H9 (cell line): ENCODE data around the gene MYH15. TPM values are rescaled to one million over a fixed set of nuclear protein-coding genes. Genes with fewer than 3 reads are reported as not detected.

ENCODE experiments used
- DNase-seq: peaks from one replicate; pipeline ENCODE4 v3.0.0-alpha.2; 2017
- H2AFZ ChIP-seq: one replicate; pipeline ENCODE4 v1.6.1; 2013; ENCODE audit warnings: mild to moderate bottlenecking, low read length, control low read depth, moderate library complexity
- H2AK5ac ChIP-seq: 2 replicates; pipeline ENCODE4 v1.6.1; 2013; ENCODE audit warnings: low read length, control low read depth, mixed read lengths; ENCODE audit not compliant: insufficient read length
- H2BK120ac ChIP-seq: one replicate; pipeline ENCODE4 v1.6.1; 2013; ENCODE audit warnings: low read depth, mild to moderate bottlenecking, low read length, control low read depth, inconsistent platforms; ENCODE audit not compliant: poor library complexity, severe bottlenecking
- H2BK12ac ChIP-seq: 2 replicates; pipeline ENCODE4 v1.6.1; 2013; ENCODE audit warnings: low read length, control low read depth, mixed read lengths, low read depth; ENCODE audit not compliant: insufficient read length
- H2BK15ac ChIP-seq: 2 replicates; pipeline ENCODE4 v1.6.1; 2013; ENCODE audit warnings: low read depth, low read length, control low read depth
- H2BK20ac ChIP-seq: one replicate; pipeline ENCODE4 v1.6.1; 2013; ENCODE audit warnings: low read depth, mild to moderate bottlenecking, low read length, control low read depth, inconsistent platforms; ENCODE audit not compliant: poor library complexity, severe bottlenecking
- H2BK5ac ChIP-seq: 2 replicates; pipeline ENCODE4 v1.6.1; 2013; ENCODE audit warnings: low read length, control low read depth, mixed read lengths; ENCODE audit not compliant: insufficient read length
- H3K14ac ChIP-seq: 2 replicates; pipeline ENCODE4 v1.6.1; 2013; ENCODE audit warnings: low read length, control low read depth; ENCODE audit not compliant: insufficient read depth
- H3K18ac ChIP-seq: 2 replicates; pipeline ENCODE4 v1.6.1; 2013; ENCODE audit warnings: low read depth, mild to moderate bottlenecking, mixed read lengths, low read length, control low read depth; ENCODE audit not compliant: insufficient read length
- H3K23ac ChIP-seq: 2 replicates; pipeline ENCODE4 v1.6.1; 2013; ENCODE audit warnings: low read length, control low read depth, mixed read lengths, low read depth; ENCODE audit not compliant: insufficient read length
- H3K23me2 ChIP-seq: 2 replicates; pipeline ENCODE4 v1.6.1; 2013; ENCODE audit warnings: low read depth, mild to moderate bottlenecking, mixed read lengths, low read length, control low read depth; ENCODE audit not compliant: insufficient read length, poor library complexity, severe bottlenecking
- H3K27ac ChIP-seq: 2 replicates; pipeline ENCODE4 v1.5.1; 2013; ENCODE audit warnings: low read length, control low read depth, mixed read lengths, low read depth; ENCODE audit not compliant: insufficient read length
- H3K27me3 ChIP-seq: 2 replicates; pipeline ENCODE4 v1.6.1; 2013; ENCODE audit warnings: low read length, control low read depth, inconsistent platforms; ENCODE audit not compliant: insufficient read depth
- H3K4ac ChIP-seq: 2 replicates; pipeline ENCODE4 v1.6.1; 2013; ENCODE audit warnings: low read depth, mild to moderate bottlenecking, control low read depth, inconsistent platforms, low read length, moderate library complexity
- H3K4me1 ChIP-seq: 2 replicates; pipeline ENCODE4 v1.6.1; 2013; ENCODE audit warnings: low read length, control low read depth, inconsistent platforms; ENCODE audit not compliant: insufficient read depth
- H3K4me2 ChIP-seq: 2 replicates; pipeline ENCODE4 v1.6.1; 2013; ENCODE audit warnings: low read length, control low read depth, mixed read lengths; ENCODE audit not compliant: insufficient read length, insufficient read depth
- H3K56ac ChIP-seq: 2 replicates; pipeline ENCODE4 v1.6.1; 2013; ENCODE audit warnings: low read depth, mild to moderate bottlenecking, mixed read lengths, low read length, control low read depth; ENCODE audit not compliant: insufficient read length
- H3K79me1 ChIP-seq: 2 replicates; pipeline ENCODE4 v1.6.1; 2013; ENCODE audit warnings: low read depth, mild to moderate bottlenecking, moderate library complexity, low read length, control low read depth, inconsistent platforms; ENCODE audit not compliant: insufficient read depth, poor library complexity, severe bottlenecking
- H3K79me2 ChIP-seq: 2 replicates; pipeline ENCODE4 v1.6.1; 2013; ENCODE audit warnings: low read length, control low read depth, inconsistent platforms; ENCODE audit not compliant: insufficient read depth
- H3K9ac ChIP-seq: 2 replicates; pipeline ENCODE4 v1.6.1; 2013; ENCODE audit warnings: low read length, control low read depth, mixed read lengths; ENCODE audit not compliant: insufficient read length; ENCODE audit errors: extremely low read depth
- H3K9me3 ChIP-seq: one replicate; pipeline ENCODE4 v1.6.1; 2013; ENCODE audit warnings: low read depth, low read length, inconsistent platforms; ENCODE audit not compliant: control insufficient read depth
- H3T11ph ChIP-seq: one replicate; pipeline ENCODE4 v1.6.1; 2013; ENCODE audit warnings: mild to moderate bottlenecking, low read length, control low read depth, inconsistent platforms
- H4K20me1 ChIP-seq: one replicate; pipeline ENCODE4 v1.6.1; 2013; ENCODE audit not compliant: control insufficient read depth, insufficient read length, insufficient read depth
- H4K5ac ChIP-seq: 2 replicates; pipeline ENCODE4 v1.6.1; 2013; ENCODE audit warnings: low read depth, mild to moderate bottlenecking, mixed read lengths, low read length, control low read depth; ENCODE audit not compliant: insufficient read length
- H4K8ac ChIP-seq: replicated peaks from 2 replicates; pipeline ENCODE4 v1.6.1; 2013; ENCODE audit warnings: low read length, control low read depth, mixed read lengths, low read depth; ENCODE audit not compliant: insufficient read length
- H4K91ac ChIP-seq: 2 replicates; pipeline ENCODE4 v1.6.1; 2013; ENCODE audit warnings: low read depth, mild to moderate bottlenecking, moderate library complexity, mixed read lengths, low read length, control low read depth; ENCODE audit not compliant: insufficient read length
- H3K27ac Mint-ChIP-seq, 3 experiments: 2 replicates in 2 of 3; 3 replicates in 1 of 3; pipeline ENCODE4 v1.8.0; 2020 to 2021; ENCODE audit warnings: mixed read lengths in 3 of 3, mild to moderate bottlenecking in 1 of 3, moderate library complexity in 1 of 3
- H3K27me3 Mint-ChIP-seq: 2 replicates; pipeline ENCODE4 v1.8.0; 2021; ENCODE audit warnings: low read depth, mild to moderate bottlenecking, moderate library complexity, mixed read lengths
- H3K36me3 Mint-ChIP-seq, 3 experiments: 2 replicates in 2 of 3; 3 replicates in 1 of 3; pipeline ENCODE4 v1.8.0; 2020 to 2021; ENCODE audit warnings: low read depth in 3 of 3, mixed read lengths in 3 of 3; ENCODE audit not compliant: insufficient read depth in 1 of 3
- H3K4me1 Mint-ChIP-seq, 2 experiments: 2 replicates each; pipeline ENCODE4 v1.8.0; 2020; ENCODE audit warnings: mixed read lengths in 2 of 2
- H3K4me3 Mint-ChIP-seq, 2 experiments: 2 replicates in 1 of 2; 3 replicates in 1 of 2; pipeline ENCODE4 v1.8.0; 2020 to 2021; ENCODE audit warnings: mild to moderate bottlenecking in 2 of 2, mixed read lengths in 2 of 2, moderate library complexity in 1 of 2
- H3K9me3 Mint-ChIP-seq, 2 experiments: 2 replicates in 1 of 2; 3 replicates in 1 of 2; pipeline ENCODE4 v1.8.0; 2020; ENCODE audit warnings: mild to moderate bottlenecking in 2 of 2, mixed read lengths in 2 of 2, moderate library complexity in 1 of 2
- CTCF ChIP-seq: fragments of 200-600 bp; sonication (generic); conservative IDR thresholded peaks from 3 replicates; pipeline ENCODE4 v1.8.0; 2021; ENCODE audit warnings: antibody characterized with exemption, mild to moderate bottlenecking
- WGBS: extraction: QIAGEN DNeasy Blood & Tissue Kit; methylation state at CpG from one replicate; pipeline ENCODE4 v1.1.7; 2013; ENCODE audit warnings: missing lambda C conversion rate, low lambda C conversion rate, mixed read lengths; ENCODE audit not compliant: insufficient read length; ENCODE audit errors: extremely low coverage; 5-methylcytosine and 5-hydroxymethylcytosine counted together
- total RNA-seq: library from RNA; stranded (reverse); gene quantifications from 2 replicates; pipeline ENCODE4 v1.2.1, GENCODE V29; 2021

MYH15 gene
- total RNA-seq, 1 experiment from 2014 or later, result 0.13 TPM

GRCh38 chr3:108331792-108332191 is 178.6 kb downstream of the MYH15 start:
- Histone ChIP-seq H3K27ac (no peak overlapping the region), H3K9ac (no peak overlapping the region)
- H3K9me3 Mint-ChIP-seq, result no peaks in the 10 kb centered on the region

More at GRCh38 chr3:108331792-108332191, 178.6 kb downstream of the MYH15 start:
- Histone ChIP-seq H2BK12ac (no peak overlapping the region), H3K23ac (no peak overlapping the region), H3K79me1 (no peaks in the 10 kb centered on the region), H2BK20ac (no peak overlapping the region), H4K5ac (no peak overlapping the region), H3K56ac (no peak overlapping the region), H3K27me3 (no peaks in the 10 kb centered on the region), H3K9me3 (no peaks in the 10 kb centered on the region), H2AK5ac (no peak overlapping the region), H2BK120ac (no peak overlapping the region), H3K18ac (no peak overlapping the region), H3T11ph (no peak overlapping the region), H4K8ac (no peak overlapping the region), H3K4ac (no peak overlapping the region), H3K4me2 (no peak overlapping the region), H3K79me2 (no peaks in the 10 kb centered on the region), H4K20me1 (no peaks in the 10 kb centered on the region), H4K91ac (no peak overlapping the region), H2BK5ac (no peak overlapping the region), H3K14ac (no peak overlapping the region), H2AFZ (no peak overlapping the region), H3K23me2 (no peaks in the 10 kb centered on the region), H2BK15ac (no peak overlapping the region), H3K4me1 (no peaks in the 10 kb centered on the region)
- no CpG with 5 or more reads among the region's 3 CpGs for WGBS
- no peaks in the 10 kb centered on the region for H3K4me1 Mint-ChIP-seq
- H3K4me3 Mint-ChIP-seq, result no peak overlapping the region
- H3K36me3 Mint-ChIP-seq, result no peaks in the 10 kb centered on the region
- no peak for TF ChIP-seq CTCF
- DNase-seq, result no peak
- no peaks in the 10 kb centered on the region for H3K27me3 Mint-ChIP-seq
- H3K27ac Mint-ChIP-seq, result no peak overlapping the region

Other genes with a start within 250 kb of the MYH15 start
- gene HHLA2, start 214.0 kb downstream of the MYH15 start, total RNA-seq, result not detected in 2 replicates
- gene CIP2A, start 78.8 kb upstream of the MYH15 start, total RNA-seq, result 34.2 and 38.8 TPM in 2 replicates
- 22.1 and 24.1 TPM in 2 replicates for gene DZIP3, start 79.1 kb upstream of the MYH15 start, total RNA-seq
- gene RETNLB, start 246.8 kb upstream of the MYH15 start, total RNA-seq, result not detected in 2 replicates